Body of pancreas (tissue), 4 donors: ENCODE measurements around the gene NRG3.

Experiments
- POLR2A ChIP-seq, 3 donors: fragments of 450-650 bp; IDR thresholded peaks; one replicate each; pipeline ENCODE4 v1.6.1; 2016; ENCODE audit warnings: antibody characterized with exemption in 3 of 3, mild to moderate bottlenecking in 2 of 3
- TF ChIP-seq, protein P1 (sequence below), 7 experiments: fragments of 450-650 bp in 4 of 7; fragments of 200-600 bp in 3 of 7; sonication (generic) in 3 of 7; IDR thresholded peaks; one replicate each; pipeline ENCODE4 v1.5.1; 2016 to 2019; ENCODE audit warnings: antibody characterized with exemption in 7 of 7

DNA sequence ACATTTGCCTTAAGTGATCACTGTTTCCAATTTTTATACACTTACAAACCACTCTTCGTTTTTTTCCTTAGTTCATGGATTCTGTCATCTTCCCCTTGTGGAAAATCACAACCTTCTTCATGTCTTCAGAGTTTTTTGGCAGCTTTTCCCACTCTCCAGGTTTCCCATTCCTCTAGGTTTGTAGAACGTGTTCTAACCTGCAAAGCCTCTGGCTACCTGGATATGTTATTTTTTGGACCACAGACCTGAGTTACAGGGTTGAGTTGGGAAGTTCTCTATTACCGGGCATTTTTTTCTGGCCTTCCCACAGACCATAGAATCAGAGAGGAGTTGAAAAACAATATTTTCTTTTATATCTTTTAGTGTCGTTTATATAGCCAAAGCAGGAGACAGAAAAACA is 30.2 kb downstream of the NRG3 start:
- TF ChIP-seq, protein P1, sequence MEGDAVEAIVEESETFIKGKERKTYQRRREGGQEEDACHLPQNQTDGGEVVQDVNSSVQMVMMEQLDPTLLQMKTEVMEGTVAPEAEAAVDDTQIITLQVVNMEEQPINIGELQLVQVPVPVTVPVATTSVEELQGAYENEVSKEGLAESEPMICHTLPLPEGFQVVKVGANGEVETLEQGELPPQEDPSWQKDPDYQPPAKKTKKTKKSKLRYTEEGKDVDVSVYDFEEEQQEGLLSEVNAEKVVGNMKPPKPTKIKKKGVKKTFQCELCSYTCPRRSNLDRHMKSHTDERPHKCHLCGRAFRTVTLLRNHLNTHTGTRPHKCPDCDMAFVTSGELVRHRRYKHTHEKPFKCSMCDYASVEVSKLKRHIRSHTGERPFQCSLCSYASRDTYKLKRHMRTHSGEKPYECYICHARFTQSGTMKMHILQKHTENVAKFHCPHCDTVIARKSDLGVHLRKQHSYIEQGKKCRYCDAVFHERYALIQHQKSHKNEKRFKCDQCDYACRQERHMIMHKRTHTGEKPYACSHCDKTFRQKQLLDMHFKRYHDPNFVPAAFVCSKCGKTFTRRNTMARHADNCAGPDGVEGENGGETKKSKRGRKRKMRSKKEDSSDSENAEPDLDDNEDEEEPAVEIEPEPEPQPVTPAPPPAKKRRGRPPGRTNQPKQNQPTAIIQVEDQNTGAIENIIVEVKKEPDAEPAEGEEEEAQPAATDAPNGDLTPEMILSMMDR (IDR thresholded peaks at IDR 0.05), result no peak
- TF ChIP-seq POLR2A (IDR thresholded peaks at IDR 0.05), result no peak
